AG04450 (cell line): ENCODE data around the gene FCHSD2. TPM values are rescaled to one million over a fixed set of nuclear protein-coding genes. Genes with fewer than 3 reads are reported as not detected.

Experiments
- CTCF ChIA-PET: fragments of 300-600, 350-600 bp; formaldehyde crosslinking; extraction: SDS; loops from one replicate; lab custom pipeline; 2022; ENCODE audit warnings: antibody characterized with exemption, inconsistent platforms; lab: Charles Lee
- POLR2A ChIA-PET: fragments of 350-600 bp; formaldehyde crosslinking; extraction: SDS; loops from one replicate; lab custom pipeline; 2021; ENCODE audit warnings: antibody characterized with exemption, inconsistent platforms; lab: Yijun Ruan, JAX
- DNase-seq: peaks from one replicate; pipeline ENCODE4 v3.0.0-alpha.2; 2011; ENCODE audit warnings: low read depth, low spot score
- H3K27ac ChIP-seq: one replicate; pipeline ENCODE4 v1.5.1; 2012; ENCODE audit warnings: low read depth, low read length, control low read depth
- H3K27me3 ChIP-seq: one replicate; pipeline ENCODE4 v1.6.0; 2012; ENCODE audit warnings: low read length; ENCODE audit not compliant: control insufficient read depth, insufficient read depth
- H3K4me3 ChIP-seq: 2 replicates; pipeline ENCODE4 v1.5.1; 2011; ENCODE audit warnings: mild to moderate bottlenecking, low read depth, low read length, control low read depth
- H3K9me3 ChIP-seq: 2 replicates; pipeline ENCODE4 v1.5.1; 2012; ENCODE audit warnings: low read length; ENCODE audit not compliant: control insufficient read depth, insufficient read depth
- CTCF ChIP-seq: IDR thresholded peaks from 2 replicates; pipeline ENCODE4 v1.5.1; 2011; ENCODE audit warnings: low read depth, low read length, control low read depth, inconsistent platforms
- polyA plus RNA-seq: library from polyadenylated mRNA; depleted of rRNA; stranded (reverse); fragments of >200 nt; gene quantifications from 2 replicates; pipeline ENCODE4 v1.2.3, GENCODE V29; 2011

The FCHSD2 gene
- polyA plus RNA-seq, 1 experiment = 24.7 TPM

GRCh38 chr11:72988821-72989220 lies 153.3 kb downstream of the FCHSD2 start:
- no peak for DNase-seq
- no peak for TF ChIP-seq CTCF
- H3K27ac ChIP-seq = no peak overlapping the region
- H3K9me3 ChIP-seq = no peaks in the 10 kb centered on the region
- CTCF ChIA-PET = no interaction called here
- no peaks in the 10 kb centered on the region for H3K27me3 ChIP-seq
- POLR2A ChIA-PET = no interaction called here
- no peak overlapping the region for H3K4me3 ChIP-seq

- Histone ChIP-seq H3K9me3 (no peaks in the 10 kb centered on the region), H3K27ac (no peak overlapping the region), H3K27me3 (no peaks in the 10 kb centered on the region), H3K4me3 (no peak overlapping the region)
- no peak for TF ChIP-seq CTCF
- no peak for DNase-seq
- ChIA-PET CTCF (no interaction called here), POLR2A (no interaction called here)
Observed at GRCh38 chr11:72985645-72986044, 156.5 kb downstream of the FCHSD2 start.

- H3K27ac ChIP-seq = no peak overlapping the region
- no peak for DNase-seq
- ChIA-PET POLR2A (no interaction called here), CTCF (no interaction called here)
- H3K4me3 ChIP-seq = no peak overlapping the region
- no peak for TF ChIP-seq CTCF
- H3K27me3 ChIP-seq = no peaks in the 10 kb centered on the region
- no peaks in the 10 kb centered on the region for H3K9me3 ChIP-seq
Observed at GRCh38 chr11:72984453-72985077, 157.6 kb downstream of the FCHSD2 start.

GRCh38 chr11:72983560-72983959 lies 158.6 kb downstream of the FCHSD2 start:
- ChIA-PET POLR2A (no interaction called here), CTCF (no interaction called here)
- Histone ChIP-seq H3K27ac (no peak overlapping the region), H3K27me3 (no peaks in the 10 kb centered on the region), H3K4me3 (no peak overlapping the region), H3K9me3 (no peaks in the 10 kb centered on the region)
- no peak for TF ChIP-seq CTCF
- DNase-seq = no peak

- H3K4me3 ChIP-seq = no peak overlapping the region
- TF ChIP-seq CTCF = no peak
- H3K27me3 ChIP-seq = no peaks in the 10 kb centered on the region
- POLR2A ChIA-PET = interaction anchor here (0.6 kb wide), 1 partner anchor 139 kb away, joined by 3 read pairs; no protein-coding TSS in a partner anchor
- no peak overlapping the region for H3K27ac ChIP-seq
- no peak for DNase-seq
- CTCF ChIA-PET = interaction anchor here (0.6 kb wide), 1 partner anchor 20 kb away, joined by 3 read pairs; no protein-coding TSS in a partner anchor
- H3K9me3 ChIP-seq = no peaks in the 10 kb centered on the region
Observed at GRCh38 chr11:72981971-72982685, 160.0 kb downstream of the FCHSD2 start.
